CD8-positive, alpha-beta memory T cell (primary cell): ENCODE results near the gene RPL18. TPM values are rescaled to one million over a fixed set of nuclear protein-coding genes. Genes with fewer than 3 reads are reported as not detected.

Source experiments
- CTCF ChIA-PET: fragments of 350-600 bp; sonication (Branson Sonifier 250); formaldehyde crosslinking; loops from one replicate; lab custom pipeline; 2021; ENCODE audit warnings: antibody characterized with exemption; lab: Charles Lee
- POLR2A ChIA-PET: fragments of 350-600 bp; sonication (Branson Sonifier 250); formaldehyde crosslinking; loops from one replicate; lab custom pipeline; 2021; ENCODE audit warnings: antibody characterized with exemption; lab: Charles Lee
- DNase-seq, 5 donors: peaks; one replicate each; pipeline versions ENCODE4 v3.0.0 to v3.0.0-alpha.2; 2020 to 2022; ENCODE audit warnings: mixed read lengths in 1 of 5
- H3K27ac ChIP-seq: one replicate; pipeline ENCODE4 v1.7.0; 2013; ENCODE audit warnings: low read depth, mild to moderate bottlenecking, low read length, moderate library complexity
- H3K27me3 ChIP-seq: 2 replicates; pipeline ENCODE4 v1.7.0; 2013; ENCODE audit warnings: low read length, mild to moderate bottlenecking; ENCODE audit not compliant: insufficient read depth, poor library complexity, severe bottlenecking
- H3K36me3 ChIP-seq: 2 replicates; pipeline ENCODE4 v1.7.0; 2013; ENCODE audit warnings: mild to moderate bottlenecking, low read length, moderate library complexity; ENCODE audit not compliant: insufficient read depth
- H3K4me1 ChIP-seq: 2 replicates; pipeline ENCODE4 v1.7.0; 2013; ENCODE audit warnings: mild to moderate bottlenecking, low read length, moderate library complexity; ENCODE audit not compliant: insufficient read depth
- H3K4me3 ChIP-seq: 2 replicates; pipeline ENCODE4 v1.7.0; 2013; ENCODE audit warnings: mild to moderate bottlenecking, low read length
- H3K9me3 ChIP-seq: 2 replicates; pipeline ENCODE4 v1.7.0; 2013; ENCODE audit warnings: mild to moderate bottlenecking, low read length
- H3K27ac Mint-ChIP-seq, 8 donors: one replicate each; pipeline ENCODE4 v1.8.0; 2020 to 2021; ENCODE audit warnings: mixed read lengths in 8 of 8, mild to moderate bottlenecking in 6 of 8, inconsistent platforms in 3 of 8, moderate library complexity in 3 of 8
- H3K27me3 Mint-ChIP-seq, 2 donors: one replicate each; pipeline ENCODE4 v1.8.0; 2020 to 2021; ENCODE audit warnings: mixed read lengths in 2 of 2, mild to moderate bottlenecking in 1 of 2, moderate library complexity in 1 of 2
- H3K36me3 Mint-ChIP-seq, 3 donors: one replicate each; pipeline ENCODE4 v1.8.0; 2020 to 2021; ENCODE audit warnings: mixed read lengths in 3 of 3, inconsistent platforms in 1 of 3, mild to moderate bottlenecking in 1 of 3
- H3K4me1 Mint-ChIP-seq, 3 donors: one replicate each; pipeline ENCODE4 v1.8.0; 2020 to 2021; ENCODE audit warnings: mixed read lengths in 3 of 3, inconsistent platforms in 1 of 3, mild to moderate bottlenecking in 1 of 3
- H3K4me3 Mint-ChIP-seq, 7 donors: one replicate each; pipeline ENCODE4 v1.8.0; 2020 to 2021; ENCODE audit warnings: mixed read lengths in 7 of 7, mild to moderate bottlenecking in 6 of 7, moderate library complexity in 4 of 7, inconsistent platforms in 2 of 7
- H3K9me3 Mint-ChIP-seq, 5 donors: one replicate each; pipeline ENCODE4 v1.8.0; 2020 to 2022; ENCODE audit warnings: mixed read lengths in 5 of 5, mild to moderate bottlenecking in 3 of 5, moderate library complexity in 2 of 5, inconsistent platforms in 1 of 5
- polyA plus RNA-seq: library from polyadenylated mRNA; unstranded; fragments of 300-500 nt; fragmentation: Illumina TruSeq; gene quantifications from one replicate; pipeline ENCODE4 v1.2.3, GENCODE V29; 2021
- total RNA-seq, 2 experiments: library from RNA; stranded (reverse); gene quantifications; one replicate each; pipeline ENCODE4 v1.2.3, GENCODE V29; 2021

The RPL18 gene
- total and polyA plus RNA-seq, 3 experiments from 2014 or later: 1,778 to 1,821 (median 1,810) TPM

DNA sequence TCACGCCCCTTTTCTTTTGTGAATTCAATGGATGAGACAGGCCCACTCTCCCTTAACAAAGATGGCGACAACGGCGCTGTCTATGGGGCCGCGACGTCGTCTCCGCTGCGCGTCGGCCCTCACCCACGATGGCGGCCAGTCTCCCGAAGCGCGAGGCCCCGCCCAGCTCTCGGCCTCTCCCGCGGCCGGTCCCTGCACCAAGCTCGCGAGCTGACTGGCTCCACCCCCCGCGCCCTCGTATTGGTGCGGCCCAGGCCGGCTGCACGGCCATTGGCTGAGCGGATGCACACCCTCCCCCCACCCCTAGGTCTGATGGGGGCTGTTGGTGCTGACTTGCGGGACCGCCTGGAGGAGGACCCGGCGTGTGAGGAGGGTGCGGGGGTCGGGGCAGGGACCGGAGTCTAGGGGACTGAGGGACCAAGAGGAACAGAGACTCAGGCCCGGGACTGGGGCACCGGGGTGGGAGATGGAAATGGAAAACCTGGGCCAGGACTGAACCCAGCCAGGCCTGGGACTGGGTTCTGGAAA lies 5.2 kb upstream of the RPL18 start:
- Mint-ChIP-seq H3K4me1 (peaks cover 41 to 53% (median 49%) of the 10 kb centered on the region in 3 donors), H3K27me3 (peaks cover 0 to 2% of the 10 kb centered on the region in 2 donors), H3K27ac (peak overlapping the region; percentile 82 to 97 (median 94)), H3K9me3 (peaks cover 0 to 2% (median 0%) of the 10 kb centered on the region in 5 donors), H3K36me3 (peaks cover 0 to 36% (median 7%) of the 10 kb centered on the region in 3 donors), H3K4me3 (peak overlapping the region; percentile 55 to 92 (median 80))
- ChIA-PET POLR2A (interaction anchor here (0.5 to 2.7 kb wide), 8 partner anchors 8 to 257 kb away, joined by 3 to 14 read pairs (median 4); partner anchors contain the start of genes CA11, DBP and FAM83E), CTCF (interaction anchor here (1.0 to 1.9 kb wide), 2 partner anchors 10 to 119 kb away, joined by 3 to 9 read pairs; no protein-coding TSS in a partner anchor)
- Histone ChIP-seq H3K27ac (peak overlapping the region; percentile 54), H3K4me1 (peaks cover 20% of the 10 kb centered on the region), H3K9me3 (no peaks in the 10 kb centered on the region), H3K27me3 (no peaks in the 10 kb centered on the region), H3K4me3 (peak overlapping the region; percentile 37), H3K36me3 (no peaks in the 10 kb centered on the region)
- DNase-seq: peak; percentile 88 to 94 (median 92)

DNA sequence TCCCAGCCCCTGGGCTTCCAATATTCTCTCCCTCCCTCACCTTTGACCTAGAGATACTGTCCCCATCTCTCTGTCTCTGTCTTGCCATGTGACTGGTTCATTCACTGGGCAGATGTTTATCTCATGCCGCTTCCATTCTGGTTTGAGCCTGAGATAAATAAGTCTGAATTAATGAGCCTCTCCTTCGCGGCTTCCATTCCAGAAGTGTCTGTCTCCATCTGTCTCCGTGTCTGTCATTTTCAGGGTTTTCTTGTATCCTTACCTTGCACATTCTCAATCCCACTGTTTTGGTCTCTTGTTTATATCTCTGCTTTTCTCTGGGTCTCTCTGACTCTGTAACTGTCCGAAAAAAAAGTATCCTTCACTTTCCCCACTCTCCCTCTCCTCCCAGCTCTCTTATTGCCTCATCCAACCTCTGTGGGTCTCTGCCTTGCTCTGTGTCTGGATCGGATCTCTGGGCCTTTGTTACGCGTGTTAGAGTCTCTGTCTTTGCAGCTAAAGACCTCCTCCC lies 4.6 kb upstream of the RPL18 start:
- Mint-ChIP-seq H3K36me3 (peaks cover 0 to 39% (median 7%) of the 10 kb centered on the region in 3 donors), H3K27me3 (peaks cover 0 to 3% of the 10 kb centered on the region in 2 donors), H3K27ac (peak overlapping the region; percentile 82 to 97 (median 94)), H3K4me3 (peak overlapping the region; percentile 18 to 92 (median 80)), H3K9me3 (peaks cover 0 to 2% (median 0%) of the 10 kb centered on the region in 5 donors), H3K4me1 (peaks cover 42 to 56% (median 54%) of the 10 kb centered on the region in 3 donors)
- DNase-seq: no peak
- peak overlapping the region; percentile 48 for H3K27ac ChIP-seq
- no peaks in the 10 kb centered on the region for H3K27me3 ChIP-seq
- peaks cover 20% of the 10 kb centered on the region for H3K4me1 ChIP-seq
- ChIA-PET POLR2A (interaction anchor here (0.5 to 2.7 kb wide), 9 partner anchors 8 to 453 kb away, joined by 3 to 14 read pairs (median 4); partner anchors contain the start of genes CA11, DBP and FAM83E), CTCF (interaction anchor here (1.0 to 1.9 kb wide), 2 partner anchors 10 to 118 kb away, joined by 3 to 9 read pairs; no protein-coding TSS in a partner anchor)
- peak overlapping the region; percentile 25 for H3K4me3 ChIP-seq
- no peaks in the 10 kb centered on the region for H3K36me3 ChIP-seq
- H3K9me3 ChIP-seq: no peaks in the 10 kb centered on the region

DNA sequence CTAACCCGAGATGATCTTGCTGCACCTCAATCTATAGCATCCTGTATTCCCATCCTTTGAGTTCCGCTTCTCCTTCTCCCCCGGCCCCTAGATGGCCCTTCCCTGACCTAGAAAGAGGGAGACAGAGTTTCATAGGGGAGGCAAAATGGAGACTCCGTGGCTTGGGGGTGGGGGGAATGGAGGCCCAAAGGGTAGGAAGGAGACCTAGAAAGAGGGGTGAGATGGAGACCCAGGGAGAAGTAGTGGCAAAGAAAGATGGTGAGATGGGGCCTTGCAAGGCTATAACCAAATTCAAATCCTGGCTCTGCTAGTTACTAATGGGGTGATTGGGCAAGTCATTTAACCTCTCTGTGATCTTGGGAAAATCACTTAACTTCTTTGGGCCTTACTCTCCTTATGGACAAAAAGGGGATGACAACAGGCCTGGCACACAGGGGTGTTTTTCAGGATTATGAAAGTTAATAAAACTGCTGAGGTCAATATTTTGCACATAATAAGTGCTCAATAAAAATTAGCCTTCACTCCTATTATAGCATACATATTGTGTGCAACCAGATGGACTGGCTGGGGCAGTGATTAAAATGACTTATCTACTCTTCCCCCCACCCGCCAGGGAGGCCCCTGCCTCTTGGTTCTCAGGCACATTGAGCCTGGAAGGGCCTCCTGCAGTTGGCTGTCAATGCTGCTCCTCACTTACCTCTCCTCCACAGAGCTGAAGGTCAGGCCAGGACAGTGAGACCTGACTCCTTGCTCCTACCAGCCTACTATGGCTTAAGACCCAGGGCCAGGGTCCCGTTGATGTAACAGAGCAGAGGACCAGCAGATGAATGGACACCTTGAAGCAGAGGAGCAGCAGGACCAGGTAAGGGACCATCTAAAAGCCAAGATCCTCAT lies 961 bp upstream of the RPL18 start:
- H3K9me3 ChIP-seq: no peaks in the 10 kb centered on the region
- ChIA-PET POLR2A (interaction anchor here (0.5 to 2.5 kb wide), 15 partner anchors 9 to 1378 kb away, joined by 3 to 23 read pairs (median 4); partner anchors contain the start of genes CA11, DBP, GYS1 and PPP1R15A), CTCF (interaction anchor here (0.6 to 3.2 kb wide), 9 partner anchors 11 to 168 kb away, joined by 3 to 16 read pairs (median 4); no protein-coding TSS in a partner anchor)
- peak overlapping the region; percentile 90 to 99 (median 98) for H3K27ac Mint-ChIP-seq
- no peak for DNase-seq
- peaks cover 0 to 3% of the 10 kb centered on the region in 2 donors for H3K27me3 Mint-ChIP-seq
- peak overlapping the region; percentile 94 to 100 (median 98) for H3K4me3 Mint-ChIP-seq
- H3K4me3 ChIP-seq: peak overlapping the region; percentile 76
- H3K27me3 ChIP-seq: no peaks in the 10 kb centered on the region
- H3K4me1 ChIP-seq: peaks cover 43% of the 10 kb centered on the region
- H3K36me3 Mint-ChIP-seq: peaks cover 0 to 62% (median 11%) of the 10 kb centered on the region in 3 donors
- peaks cover 0 to 2% (median 0%) of the 10 kb centered on the region in 5 donors for H3K9me3 Mint-ChIP-seq
- H3K4me1 Mint-ChIP-seq: peaks cover 58 to 74% (median 68%) of the 10 kb centered on the region in 3 donors
- H3K27ac ChIP-seq: peak overlapping the region; percentile 84
- peaks cover 24% of the 10 kb centered on the region for H3K36me3 ChIP-seq

DNA sequence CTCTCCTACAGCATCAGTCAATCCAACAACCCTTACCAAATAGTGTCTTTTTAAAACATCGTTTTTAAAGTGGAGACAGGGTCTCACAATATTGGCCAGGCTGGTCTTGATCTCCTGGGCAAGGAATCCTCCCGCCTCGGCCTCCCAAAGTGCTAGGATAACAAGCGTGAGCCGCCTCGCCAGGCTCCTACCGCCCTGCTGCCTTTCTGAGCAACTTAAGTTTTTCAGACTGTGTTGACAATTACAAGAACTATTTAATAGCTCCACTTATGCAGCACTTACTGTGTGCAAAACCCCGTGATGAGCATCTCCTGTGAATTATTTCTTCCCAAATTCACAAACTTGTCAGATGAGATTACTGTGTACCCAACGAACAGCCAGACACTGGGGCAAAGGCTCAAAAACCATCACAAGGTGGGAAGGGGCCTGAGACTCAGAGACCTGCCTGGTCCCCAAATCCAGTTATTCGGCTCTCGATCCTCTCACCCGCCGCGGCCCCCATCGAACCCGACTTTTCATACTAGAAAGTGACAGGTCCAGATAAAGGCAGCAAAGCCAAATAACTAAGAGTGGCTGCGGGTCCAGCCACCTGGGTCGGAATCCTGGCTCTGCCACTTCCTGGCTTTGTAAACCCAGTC lies 581 bp downstream of the RPL18 start:
- Mint-ChIP-seq H3K36me3 (peaks cover 0 to 65% (median 11%) of the 10 kb centered on the region in 3 donors), H3K27ac (peak overlapping the region; percentile 90 to 99 (median 98)), H3K27me3 (peaks cover 0 to 3% of the 10 kb centered on the region in 2 donors), H3K4me3 (peak overlapping the region; percentile 94 to 100 (median 98)), H3K9me3 (peaks cover 0 to 2% (median 0%) of the 10 kb centered on the region in 5 donors), H3K4me1 (peaks cover 47 to 60% (median 55%) of the 10 kb centered on the region in 3 donors)
- Histone ChIP-seq H3K9me3 (no peaks in the 10 kb centered on the region), H3K4me1 (peaks cover 37% of the 10 kb centered on the region), H3K27me3 (no peaks in the 10 kb centered on the region), H3K36me3 (peaks cover 24% of the 10 kb centered on the region), H3K27ac (peak overlapping the region; percentile 81), H3K4me3 (peak overlapping the region; percentile 76)
- DNase-seq: no peak
- POLR2A ChIA-PET: interaction anchor here (0.5 to 2.5 kb wide), 13 partner anchors 9 to 1148 kb away, joined by 3 to 23 read pairs (median 5); partner anchors contain the start of genes CA11, DBP, GYS1 and PPP1R15A
- CTCF ChIA-PET: interaction anchor here (0.6 to 3.2 kb wide), 8 partner anchors 9 to 220 kb away, joined by 3 to 16 read pairs (median 4); no protein-coding TSS in a partner anchor

DNA sequence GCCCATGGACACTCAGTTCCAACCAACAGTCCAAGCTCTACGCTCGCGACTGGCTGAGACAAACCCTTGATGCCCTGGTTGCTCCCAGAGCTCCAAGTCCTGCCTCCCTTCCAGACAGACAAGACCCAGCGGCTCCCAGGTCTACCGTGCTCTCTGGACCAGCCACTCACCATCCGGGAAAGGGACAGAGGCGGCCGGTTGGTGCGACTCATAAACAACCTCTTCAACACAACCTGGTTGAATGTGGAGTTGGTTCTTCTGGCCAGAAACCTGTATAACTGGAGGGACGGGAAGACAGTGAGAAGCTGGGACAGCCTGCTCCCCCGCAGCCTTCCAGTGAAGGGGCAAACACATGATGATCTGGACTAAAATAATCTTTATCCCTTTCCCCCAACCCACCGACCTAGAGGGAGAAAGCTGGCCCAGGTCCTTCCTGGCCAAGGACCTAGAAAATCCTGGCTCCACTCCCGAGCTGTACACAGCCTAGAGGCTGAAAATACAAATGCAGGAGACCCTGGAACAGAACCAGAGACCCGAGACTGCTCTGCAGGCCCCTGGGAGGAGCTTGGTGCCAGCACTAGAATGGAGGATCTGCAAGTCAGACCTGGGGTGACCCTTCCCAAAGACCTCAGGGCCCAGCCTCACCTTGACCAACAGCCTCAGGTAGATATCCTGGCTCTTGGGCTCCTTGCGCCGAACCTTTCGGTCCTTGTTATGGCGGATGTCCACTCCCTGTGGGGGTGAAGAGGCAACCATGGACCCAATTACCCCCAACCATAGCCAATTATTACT lies 1.6 kb downstream of the RPL18 start:
- DNase-seq: no peak
- H3K4me1 ChIP-seq: peaks cover 33% of the 10 kb centered on the region
- peaks cover 42 to 54% (median 49%) of the 10 kb centered on the region in 3 donors for H3K4me1 Mint-ChIP-seq
- H3K27ac Mint-ChIP-seq: peak overlapping the region; percentile 90 to 99 (median 98)
- POLR2A ChIA-PET: interaction anchor here (1.1 to 1.8 kb wide), 2 partner anchors 36 to 104 kb away, joined by 3 to 5 read pairs; no protein-coding TSS in a partner anchor
- no peaks in the 10 kb centered on the region for H3K9me3 ChIP-seq
- peaks cover 24% of the 10 kb centered on the region for H3K36me3 ChIP-seq
- H3K27ac ChIP-seq: peak overlapping the region; percentile 81
- peaks cover 0 to 2% (median 0%) of the 10 kb centered on the region in 5 donors for H3K9me3 Mint-ChIP-seq
- H3K27me3 ChIP-seq: no peaks in the 10 kb centered on the region
- H3K36me3 Mint-ChIP-seq: peaks cover 0 to 63% (median 9%) of the 10 kb centered on the region in 3 donors
- H3K4me3 Mint-ChIP-seq: peak overlapping the region; percentile 94 to 100 (median 98)
- H3K4me3 ChIP-seq: peak overlapping the region; percentile 76
- peaks cover 0 to 3% of the 10 kb centered on the region in 2 donors for H3K27me3 Mint-ChIP-seq
- CTCF ChIA-PET: interaction anchor here (1.2 to 3.2 kb wide), 5 partner anchors 9 to 283 kb away, joined by 3 to 16 read pairs (median 3); partner anchors contain the start of gene KDELR1

DNA sequence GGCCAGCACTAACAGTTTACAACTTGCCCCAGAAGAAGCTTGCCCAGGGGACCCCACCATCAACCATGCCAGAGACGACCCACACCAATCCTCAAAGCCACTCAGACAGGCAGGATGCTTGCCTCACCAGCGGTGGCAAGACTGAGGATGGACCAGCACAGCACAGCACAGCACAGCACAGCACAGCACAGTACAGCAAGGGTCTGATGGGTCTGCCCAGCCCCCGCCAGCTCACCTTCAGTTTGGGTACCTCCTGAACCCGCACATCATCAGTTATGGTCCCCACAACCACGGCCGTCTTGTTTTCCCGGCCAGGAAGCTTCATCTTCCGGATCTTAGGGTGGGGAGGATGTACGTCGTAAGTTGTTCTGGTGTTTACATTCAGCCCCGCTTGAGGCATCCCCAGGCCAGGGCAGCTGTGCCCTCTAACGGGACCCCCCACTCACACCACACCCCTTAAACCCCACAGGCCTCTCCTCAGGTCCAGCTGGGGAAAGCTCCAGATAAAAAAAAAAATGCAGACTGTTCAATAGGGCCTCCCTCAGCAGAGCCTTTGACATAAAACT lies 2.4 kb downstream of the RPL18 start:
- Histone ChIP-seq H3K27ac (peak overlapping the region; percentile 81), H3K4me3 (no peak overlapping the region), H3K9me3 (no peaks in the 10 kb centered on the region), H3K36me3 (peaks cover 24% of the 10 kb centered on the region), H3K4me1 (peaks cover 33% of the 10 kb centered on the region), H3K27me3 (no peaks in the 10 kb centered on the region)
- Mint-ChIP-seq H3K9me3 (peaks cover 0 to 2% (median 0%) of the 10 kb centered on the region in 5 donors), H3K36me3 (peaks cover 0 to 58% (median 7%) of the 10 kb centered on the region in 3 donors), H3K4me1 (peaks cover 39 to 52% (median 44%) of the 10 kb centered on the region in 3 donors), H3K27ac (peak overlapping the region; percentile 76 to 99 (median 92)), H3K27me3 (peaks cover 0 to 3% of the 10 kb centered on the region in 2 donors), H3K4me3 (peak overlapping the region; percentile 48 to 98 (median 97))
- no peak for DNase-seq
- CTCF ChIA-PET: interaction anchor here (1.2 to 3.2 kb wide), 4 partner anchors 8 to 283 kb away, joined by 3 to 16 read pairs (median 3); partner anchors contain the start of gene KDELR1
- POLR2A ChIA-PET: interaction anchor here (1.1 kb wide), 1 partner anchor 37 kb away, joined by 3 read pairs; no protein-coding TSS in a partner anchor
